HG03575 (cell line): ENCODE data around the gene BCAT1.
"Not testable (repeated sequence)": the region's sequence is repeated elsewhere in the genome, so short reads cannot be mapped to it uniquely, and the experiment has no call there.

Source experiments
- ATAC-seq: cut with Tn5 transposase; IDR thresholded peaks from one replicate; pipeline ENCODE4 v1.9.1; 2021; ENCODE audit not compliant: unreplicated experiment, insufficient number of reproducible peaks, low FRiP score; ENCODE audit errors: extremely low read depth

The BCAT1 gene

DNA sequence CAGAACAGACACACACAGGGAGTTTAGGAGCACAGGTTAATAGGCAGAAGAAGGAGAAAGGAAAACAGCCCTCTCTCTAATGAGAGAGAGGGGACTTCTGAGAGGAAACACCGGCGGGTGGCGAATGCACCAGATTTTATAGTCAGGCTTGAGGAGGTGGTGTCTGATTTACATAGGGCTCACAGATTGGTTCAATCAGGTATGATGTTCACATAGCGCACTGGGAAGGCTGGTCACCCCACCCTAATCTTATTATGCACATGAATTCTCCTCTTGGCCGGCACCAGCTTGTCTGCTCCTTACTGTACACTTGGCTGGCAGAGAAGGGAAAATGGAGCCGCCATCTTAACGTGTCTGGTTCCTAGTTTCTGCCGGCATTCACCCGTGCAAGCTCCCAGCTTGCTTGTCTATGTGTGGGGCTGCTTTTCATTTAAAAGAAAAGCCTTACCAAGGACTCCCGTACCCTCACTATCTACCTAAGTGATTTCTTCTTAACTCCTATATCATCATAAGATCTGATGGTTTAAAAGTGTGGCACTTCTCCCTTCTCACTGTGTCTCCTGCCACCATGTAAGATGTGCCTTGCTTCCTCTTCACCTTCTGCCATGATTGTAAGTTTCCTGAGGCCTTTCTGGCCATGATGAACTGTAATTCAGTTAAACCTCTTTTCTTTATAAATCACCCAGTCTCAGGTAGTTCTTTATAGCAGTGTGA, 15.1 kb downstream of the BCAT1 start:
- ATAC-seq: no peak

DNA sequence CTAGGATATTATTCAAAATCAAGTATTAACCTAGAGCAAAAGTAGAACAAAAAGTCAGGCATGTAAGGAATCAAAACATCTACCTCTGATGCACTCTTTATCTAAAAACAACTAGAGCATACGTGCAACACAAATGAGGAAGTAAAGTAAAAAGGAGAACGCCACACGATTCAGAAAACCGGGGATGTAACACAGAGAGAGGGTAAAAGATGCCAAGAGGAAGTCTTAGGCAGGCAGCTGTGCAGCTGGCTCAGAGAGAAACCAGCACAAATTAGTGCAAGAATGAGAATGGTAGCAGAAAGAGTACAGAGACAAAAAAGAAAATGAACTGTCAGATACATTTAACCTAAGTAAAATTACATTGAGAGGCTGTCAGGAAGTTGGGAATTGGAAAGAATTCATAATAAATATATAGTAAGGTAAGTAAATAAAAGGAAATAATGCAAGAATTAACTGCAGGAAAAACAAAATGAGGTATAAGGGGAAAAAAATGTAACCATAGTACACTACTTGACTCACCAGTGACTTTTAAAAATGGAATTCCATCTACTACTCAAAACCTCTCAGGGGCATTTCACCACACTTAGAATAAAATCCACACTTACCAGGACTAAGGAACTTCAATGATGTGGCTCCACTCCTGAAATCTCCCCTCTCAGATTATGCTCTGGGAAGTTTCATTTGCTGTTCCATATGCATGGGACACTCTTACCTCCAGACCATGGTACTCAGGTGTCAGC, 17.1 kb downstream of the BCAT1 start:
- ATAC-seq: peak; percentile 78

DNA sequence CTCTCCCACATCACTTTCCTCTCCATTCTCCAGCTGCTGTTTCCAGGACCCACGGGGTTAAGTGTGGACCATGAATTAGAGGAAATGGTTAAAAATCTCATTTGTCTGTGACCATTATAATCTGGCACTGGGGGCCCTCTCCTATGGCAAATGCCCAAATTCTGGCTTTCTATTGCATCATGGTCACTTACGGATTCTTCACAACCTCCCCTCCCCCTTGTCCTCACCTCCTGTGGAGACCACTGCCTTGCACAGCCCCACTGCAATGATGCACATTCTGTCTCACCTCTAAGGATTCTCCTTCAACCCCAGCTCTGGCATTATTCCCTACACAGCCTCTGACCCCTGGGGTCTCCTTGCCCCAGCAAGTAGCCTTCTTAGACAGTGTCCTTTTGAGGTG, 18.9 kb downstream of the BCAT1 start:
- no peak for ATAC-seq

DNA sequence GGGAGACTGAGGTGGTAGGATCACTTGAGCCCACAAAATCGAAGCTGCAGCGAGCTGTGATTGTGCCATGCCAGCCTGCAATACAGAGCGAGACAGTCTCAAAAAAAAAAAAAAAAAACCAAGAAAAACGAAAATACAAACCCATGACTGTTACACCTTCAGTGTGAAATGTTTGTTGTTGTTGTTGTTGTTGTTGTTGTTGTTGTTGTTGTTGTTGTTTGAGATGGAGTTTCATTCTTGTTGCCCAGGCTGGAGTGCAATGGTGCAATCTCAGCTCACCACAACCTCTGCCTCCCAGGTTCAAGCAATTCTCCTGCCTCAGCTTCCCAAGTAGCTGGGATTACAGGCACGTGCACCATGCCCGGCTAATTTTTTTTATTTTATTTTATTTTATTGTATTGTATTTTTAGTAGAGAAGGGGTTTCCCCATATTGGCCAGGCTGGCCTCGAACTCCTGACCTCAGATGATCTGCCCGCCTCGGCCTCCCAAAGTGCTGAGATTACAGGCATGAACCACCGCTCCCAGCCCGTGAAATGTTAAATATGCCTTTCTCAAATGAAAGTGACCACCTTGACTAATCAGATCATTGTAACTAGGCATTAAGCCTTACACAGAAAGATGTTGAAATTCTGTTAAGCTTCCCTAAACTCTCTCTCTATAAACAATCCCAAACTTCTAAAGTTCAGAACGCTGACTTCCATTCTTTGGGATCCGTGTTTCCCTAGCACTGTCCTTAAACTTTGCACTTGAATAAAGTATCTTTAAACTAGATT, 20.2 kb downstream of the BCAT1 start:
- not testable (repeated sequence) for ATAC-seq

DNA sequence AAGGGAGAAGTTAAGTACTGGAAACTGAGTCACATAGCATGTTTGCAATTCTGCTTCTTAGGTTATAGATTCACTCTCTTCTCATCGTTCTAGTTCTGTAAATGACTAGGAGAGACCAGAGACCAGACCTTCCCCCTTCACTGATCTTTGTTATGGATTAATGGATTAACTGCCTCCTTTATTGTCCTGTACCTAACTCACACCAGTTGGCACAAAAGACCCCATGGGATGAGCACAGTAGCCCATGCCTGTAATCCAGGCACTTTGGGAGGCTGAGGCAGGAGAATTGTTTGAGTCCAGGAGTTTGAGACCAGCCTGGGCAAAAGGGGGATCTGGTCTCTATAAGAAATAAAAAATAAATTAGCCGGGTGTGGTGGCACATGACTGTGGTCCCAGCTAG, 20.8 kb downstream of the BCAT1 start:
- no peak for ATAC-seq

DNA sequence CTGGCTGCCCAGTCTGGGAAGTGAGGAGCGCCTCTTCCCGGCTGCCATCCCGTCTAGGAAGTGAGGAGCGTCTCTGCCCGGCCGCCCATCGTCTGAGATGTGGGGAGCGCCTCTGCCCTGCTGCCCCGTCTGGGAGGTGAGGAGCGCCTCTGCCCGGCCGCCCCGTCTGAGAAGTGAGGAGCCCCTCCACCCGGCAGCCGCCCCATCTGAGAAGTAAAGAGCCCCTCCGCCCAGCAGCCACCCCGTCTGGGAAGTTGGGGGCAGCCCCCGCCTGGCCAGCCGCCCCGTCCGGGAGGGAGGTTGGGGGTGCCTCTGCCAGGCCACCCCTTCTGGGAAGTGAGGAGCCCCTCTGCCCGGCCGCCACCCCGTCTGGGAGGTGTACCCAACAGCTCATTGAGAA, 22.8 kb downstream of the BCAT1 start:
- ATAC-seq: not testable (repeated sequence)

DNA sequence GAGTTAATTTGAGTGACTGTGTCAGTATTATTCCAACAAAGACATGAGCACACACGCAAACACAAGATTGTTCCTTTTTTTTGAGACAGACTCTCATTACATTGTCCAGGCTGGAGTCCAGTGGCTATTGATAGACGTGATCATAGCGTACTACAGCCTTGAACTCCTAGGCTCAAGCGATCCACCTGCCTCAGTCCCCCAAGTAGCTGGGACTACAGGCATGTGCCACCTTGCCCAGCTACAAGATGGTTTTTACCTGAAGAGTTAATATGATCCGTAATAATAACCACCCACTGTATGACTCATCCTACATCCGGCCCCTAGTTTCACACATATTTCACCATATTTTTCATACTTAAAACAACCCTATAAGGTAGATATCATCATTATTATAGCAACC, 26.8 kb downstream of the BCAT1 start:
- ATAC-seq: no peak

DNA sequence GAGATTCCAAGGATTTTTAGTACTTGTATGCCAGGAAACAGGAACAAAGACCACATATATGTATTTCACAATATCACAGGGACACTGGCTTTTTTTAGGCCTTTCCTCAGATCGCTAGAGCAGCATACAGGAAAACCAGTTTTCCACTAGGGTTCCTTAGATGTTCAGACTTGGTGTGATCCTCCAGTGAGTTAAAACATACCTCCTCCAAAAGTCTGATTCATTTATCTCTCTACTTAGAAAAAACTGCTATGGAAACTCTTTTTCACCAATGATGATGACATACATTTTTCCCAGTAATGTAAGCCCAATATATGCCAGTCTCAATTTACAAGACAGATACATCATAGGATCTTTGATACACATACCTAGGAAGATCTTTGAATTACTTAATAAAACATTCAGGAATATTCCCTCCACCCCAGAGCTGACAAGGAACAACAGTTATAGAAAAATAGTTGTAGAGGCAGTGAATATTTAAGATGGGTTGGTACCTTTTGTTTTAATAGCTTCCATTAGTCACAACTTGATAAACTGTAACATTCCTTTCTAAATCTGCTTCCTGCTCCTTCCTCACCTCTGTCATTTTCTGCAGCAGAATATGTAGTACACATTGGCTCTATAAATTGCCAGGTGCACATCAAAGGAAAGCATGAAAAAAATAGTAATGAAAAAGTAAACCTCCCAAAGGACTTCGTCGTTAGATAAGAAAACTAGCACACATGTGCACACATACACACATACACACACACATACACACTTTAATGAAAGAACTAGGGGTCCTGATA, 27.5 kb downstream of the BCAT1 start:
- no peak for ATAC-seq

DNA sequence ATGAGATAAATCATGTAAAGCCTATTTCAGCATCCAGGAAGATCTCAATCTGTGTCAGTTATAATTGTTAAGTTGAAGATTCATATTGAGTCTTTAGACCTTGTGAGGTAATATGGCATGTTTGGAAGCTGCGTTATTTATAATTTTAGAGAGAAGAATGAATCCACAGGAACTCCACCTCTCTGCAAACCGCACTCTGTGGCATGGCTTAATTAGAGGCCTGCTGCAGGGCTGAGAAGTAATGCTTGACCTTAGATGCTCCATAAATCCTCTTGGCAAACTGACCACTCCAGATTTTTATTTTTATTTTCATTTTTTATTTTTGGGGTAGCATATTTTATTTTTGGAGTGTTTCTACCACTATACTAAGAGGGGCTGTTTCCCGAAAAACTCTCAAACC, 28.8 kb downstream of the BCAT1 start:
- no peak for ATAC-seq

DNA sequence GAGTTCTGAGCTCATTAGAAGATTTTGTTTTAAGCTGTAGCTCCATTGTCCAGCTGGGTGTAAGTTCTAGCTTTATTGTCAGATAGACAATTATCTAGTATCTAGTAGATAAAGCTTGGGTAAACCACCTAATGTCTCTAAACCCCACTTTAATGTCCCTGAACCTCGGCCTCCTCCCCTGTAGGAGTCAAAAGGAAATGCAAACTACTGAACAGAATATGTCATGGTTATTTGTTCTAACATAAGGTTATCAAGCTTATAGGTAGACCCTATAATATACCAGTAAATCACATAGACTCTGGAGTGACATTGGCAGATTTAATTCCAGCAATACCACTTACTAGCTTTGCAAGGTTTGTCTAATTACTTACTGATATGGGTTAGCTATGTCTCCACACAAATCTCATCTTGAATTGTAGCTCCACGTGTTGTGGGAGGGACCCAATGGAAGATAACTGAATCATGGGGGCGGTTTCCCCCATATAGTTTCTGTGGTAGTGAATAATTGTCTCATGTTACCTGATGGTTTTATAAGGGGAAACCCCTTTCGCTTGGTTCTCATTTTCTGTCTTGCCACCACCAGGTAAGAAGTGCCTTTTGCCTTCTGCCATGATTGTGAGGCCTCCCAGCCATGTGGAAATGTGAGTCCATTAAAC, 29.4 kb downstream of the BCAT1 start:
- no peak for ATAC-seq

DNA sequence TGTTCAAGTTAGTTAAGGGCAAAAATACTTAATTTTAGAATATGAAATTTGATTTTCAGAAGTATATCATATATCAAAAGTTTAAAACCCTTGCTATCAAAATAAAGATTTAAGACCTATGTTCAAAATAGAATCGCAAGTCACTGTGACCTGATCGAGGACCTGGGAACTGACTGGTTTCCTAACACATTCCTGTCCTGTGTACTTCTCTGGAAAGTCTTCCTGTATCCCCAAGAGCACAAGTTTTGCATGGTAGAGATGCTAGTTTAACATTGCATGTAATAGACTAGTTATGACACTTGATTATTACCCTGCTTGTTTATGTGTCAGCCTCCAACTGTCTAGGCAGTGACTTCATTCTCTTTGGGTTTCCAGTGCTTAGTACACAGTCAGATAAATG, 30.3 kb downstream of the BCAT1 start:
- no peak for ATAC-seq

DNA sequence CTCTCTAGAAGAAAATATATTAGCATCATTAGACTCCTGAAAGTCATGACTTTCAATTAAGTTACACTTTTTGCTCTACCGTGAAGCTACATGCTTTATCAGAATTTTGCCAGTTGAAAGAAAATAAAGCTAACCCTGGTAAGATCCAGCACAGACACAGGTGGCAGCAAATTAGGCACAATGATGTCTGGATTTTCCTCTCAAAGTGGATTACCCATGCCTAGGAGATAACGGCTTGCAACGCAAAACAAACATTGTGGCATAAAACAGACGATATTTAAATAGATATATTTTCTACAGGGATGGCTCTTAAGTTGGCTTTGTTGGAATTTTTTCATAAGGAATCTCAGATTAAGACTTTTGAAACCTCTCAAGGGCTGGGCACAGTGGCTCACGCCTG, 33.4 kb downstream of the BCAT1 start:
- ATAC-seq: no peak

DNA sequence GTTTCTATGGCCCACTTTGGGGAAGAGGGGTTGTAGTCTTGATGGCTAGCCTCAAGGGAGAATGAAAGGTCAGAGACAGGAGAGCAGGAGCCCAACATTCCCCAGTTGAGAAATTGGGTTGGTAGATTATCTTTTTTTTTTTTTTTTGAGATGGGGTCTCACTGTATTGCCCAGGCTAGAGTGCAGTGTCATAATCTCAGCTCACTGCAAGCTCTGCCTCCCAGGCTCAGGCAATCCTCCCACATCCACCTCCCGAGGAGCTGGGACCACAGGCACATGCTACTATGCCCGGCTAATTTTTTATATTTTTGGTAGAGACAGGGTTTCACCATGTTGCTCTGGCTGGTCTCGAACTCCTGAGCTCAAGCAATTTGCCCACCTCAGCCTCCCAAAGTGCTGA, 34.9 kb downstream of the BCAT1 start:
- no peak for ATAC-seq

DNA sequence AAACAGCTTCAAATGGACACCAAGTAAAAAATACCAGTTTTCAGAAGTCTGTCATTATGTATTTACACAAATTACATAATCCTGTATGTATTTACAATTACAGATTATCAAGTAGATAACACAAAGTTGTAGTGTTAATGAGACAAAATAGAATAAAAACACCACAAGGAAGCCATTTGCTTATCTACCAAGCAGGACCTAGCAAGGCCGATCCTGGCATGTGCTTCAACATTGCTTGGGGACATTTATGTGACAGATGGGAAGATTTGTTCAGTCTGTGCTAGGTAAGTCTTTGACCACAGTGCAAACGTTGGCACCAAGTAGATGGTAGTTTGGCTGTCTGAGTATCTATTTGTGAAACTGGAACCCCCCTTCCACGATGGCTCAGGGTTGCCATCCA, 35.8 kb downstream of the BCAT1 start:
- no peak for ATAC-seq

DNA sequence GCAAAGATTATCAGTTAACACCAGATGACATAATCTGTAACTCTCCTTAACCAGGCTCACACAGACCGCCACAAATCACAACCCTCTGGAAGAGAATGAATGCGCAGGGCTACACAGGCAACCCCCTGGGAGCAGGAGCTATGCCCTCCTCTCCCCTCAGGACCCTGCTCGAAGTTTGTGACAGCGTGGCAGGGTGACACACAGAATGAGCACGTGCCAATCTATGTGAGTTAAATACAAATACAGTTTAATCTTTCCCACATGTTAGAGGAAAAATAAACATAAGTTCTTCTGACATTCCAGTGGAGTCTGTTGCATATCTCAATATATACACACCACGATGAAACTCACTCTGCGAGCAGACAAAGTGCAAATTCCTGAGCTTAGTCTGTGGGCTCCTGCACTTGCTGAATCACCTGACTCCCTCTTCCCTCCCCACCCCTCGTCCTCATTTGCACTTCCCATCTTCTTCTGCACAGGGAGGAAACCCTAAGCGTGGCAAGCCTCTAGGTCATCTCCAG, 37.6 kb downstream of the BCAT1 start:
- no peak for ATAC-seq

DNA sequence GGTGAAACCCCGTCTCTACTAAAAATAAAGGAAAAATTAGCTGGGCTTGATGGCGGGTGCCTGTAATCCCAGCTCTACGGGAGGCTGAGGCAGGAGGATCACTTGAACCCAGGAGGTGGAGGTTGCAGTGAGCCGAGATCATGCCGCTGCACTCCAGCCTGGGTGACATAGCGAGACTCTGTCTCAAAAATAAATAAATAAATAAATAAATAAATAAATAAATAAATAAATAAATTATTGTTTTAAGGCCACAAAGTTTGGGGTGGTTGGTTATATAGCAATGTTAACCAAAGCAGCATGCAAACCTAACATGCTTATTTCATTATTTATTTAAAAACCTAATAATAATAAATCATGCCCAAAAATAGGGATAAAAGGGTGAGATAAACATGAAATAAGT, 38.7 kb downstream of the BCAT1 start:
- not testable (repeated sequence) for ATAC-seq

DNA sequence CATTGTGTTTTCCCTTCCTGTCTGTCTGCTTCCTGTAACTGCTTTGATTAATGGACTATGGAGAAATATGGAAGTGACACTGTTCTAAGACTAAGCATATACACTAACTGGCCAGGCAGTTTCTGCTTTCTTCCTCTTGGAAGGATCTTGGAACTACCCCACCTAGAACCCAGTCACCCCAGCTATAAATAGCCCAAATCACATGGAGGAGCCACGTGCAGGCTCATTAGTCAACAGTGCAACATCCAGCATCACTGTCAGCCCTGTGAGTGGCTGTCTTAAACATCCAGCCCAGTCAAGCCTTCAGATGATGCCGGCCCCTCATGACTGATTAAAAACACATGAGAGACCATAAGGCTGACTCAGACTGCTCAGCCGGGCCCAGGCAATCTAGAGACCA, 39.2 kb downstream of the BCAT1 start:
- no peak for ATAC-seq

DNA sequence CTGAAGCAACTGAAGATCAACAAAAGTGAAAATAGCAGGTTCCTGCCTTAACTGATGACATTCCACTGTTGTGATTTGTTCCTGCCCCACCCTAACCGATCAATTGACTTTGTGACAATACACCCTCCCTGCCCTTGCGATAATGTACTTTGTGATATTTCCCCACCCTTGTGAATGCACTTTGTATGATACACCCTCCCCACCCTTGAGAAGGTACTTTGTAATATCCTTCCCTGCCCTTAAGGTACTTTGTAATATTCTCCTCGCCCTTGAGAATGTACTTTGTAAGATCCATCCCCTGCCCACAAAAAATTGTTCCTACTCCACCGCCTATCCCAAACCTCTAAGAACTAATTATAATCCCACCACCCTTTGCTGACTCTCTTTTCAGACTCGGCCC, 41.4 kb downstream of the BCAT1 start:
- ATAC-seq: no peak

DNA sequence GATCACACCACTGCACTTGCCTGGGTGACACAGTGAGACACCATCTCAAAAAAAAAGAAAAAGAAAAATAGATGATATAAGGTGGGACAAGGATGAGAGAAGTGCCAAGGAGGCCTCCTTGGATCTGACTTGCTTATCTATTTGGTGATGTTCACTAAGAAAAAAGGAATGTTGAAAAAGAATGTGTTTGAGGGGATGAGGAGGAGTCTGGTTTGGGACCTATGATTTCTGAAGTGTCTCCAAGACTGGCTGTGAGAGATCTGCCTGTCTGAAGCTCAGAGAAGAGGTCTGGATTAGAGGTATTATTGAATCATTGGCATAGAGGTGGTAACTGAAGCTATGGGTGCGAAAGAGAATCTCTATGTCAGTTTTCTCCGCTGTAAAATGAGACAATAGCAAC, 42.8 kb downstream of the BCAT1 start:
- no peak for ATAC-seq
